MCF 10A (cell line): ENCODE data around the gene IL21. TPM values are rescaled to one million over a fixed set of nuclear protein-coding genes. Genes with fewer than 3 reads are reported as not detected.

Experiments
- BruUV-seq: library from RNA; stranded (reverse); fragments of 400-500 nt; replicated peaks from 2 replicates; lab custom pipeline; 2021; lab: Mats Ljungman, UMichigan
- CTCF ChIA-PET: fragments of 300-600 bp; sonication (Branson Sonifier 250); formaldehyde crosslinking; extraction: SDS; loops from one replicate; lab custom pipeline; 2021; ENCODE audit warnings: antibody characterized with exemption, inconsistent platforms; lab: Yijun Ruan, JAX
- POLR2A ChIA-PET: fragments of 300-600, 350-650 bp; sonication (Branson Sonifier 250); formaldehyde crosslinking; extraction: SDS; loops from one replicate; lab custom pipeline; 2020; ENCODE audit warnings: antibody characterized with exemption, inconsistent platforms; lab: Yijun Ruan, JAX
- DNase-seq: peaks from one replicate; pipeline ENCODE4 v3.0.0-alpha.2; 2018; ENCODE audit not compliant: unreplicated experiment
- H3K27ac Mint-ChIP-seq: one replicate; pipeline ENCODE4 v1.8.0; 2022; ENCODE audit warnings: mild to moderate bottlenecking, low read depth, mixed read lengths; ENCODE audit not compliant: unreplicated experiment
- H3K27me3 Mint-ChIP-seq: one replicate; pipeline ENCODE4 v1.8.0; 2022; ENCODE audit warnings: mixed read lengths; ENCODE audit not compliant: insufficient read depth, unreplicated experiment
- H3K36me3 Mint-ChIP-seq: one replicate; pipeline ENCODE4 v1.8.0; 2022; ENCODE audit warnings: mild to moderate bottlenecking, moderate library complexity, mixed read lengths; ENCODE audit not compliant: insufficient read depth, unreplicated experiment
- H3K4me1 Mint-ChIP-seq: one replicate; pipeline ENCODE4 v1.8.0; 2022; ENCODE audit warnings: mixed read lengths; ENCODE audit not compliant: insufficient read depth, unreplicated experiment
- H3K4me3 Mint-ChIP-seq: one replicate; pipeline ENCODE4 v1.8.0; 2022; ENCODE audit warnings: mild to moderate bottlenecking, moderate library complexity, mixed read lengths; ENCODE audit not compliant: unreplicated experiment
- H3K9me3 Mint-ChIP-seq: one replicate; pipeline ENCODE4 v1.8.0; 2022; ENCODE audit warnings: mixed read lengths; ENCODE audit not compliant: unreplicated experiment
- CTCF ChIP-seq: fragments of 200-600 bp; IDR thresholded peaks from one replicate; pipeline ENCODE4 v1.8.0; 2022; ENCODE audit warnings: antibody characterized with exemption, mild to moderate bottlenecking; ENCODE audit not compliant: unreplicated experiment
- intact Hi-C: fragments of 100-400 bp; cut with micrococcal nuclease; formaldehyde crosslinking; loops from 2 replicates; pipeline ENCODE4 v1.14.1; 2022
- total RNA-seq: library from RNA; stranded (reverse); gene quantifications from 2 replicates; pipeline ENCODE4 v1.2.3, GENCODE V29; 2022

The IL21 gene
- total RNA-seq, 1 experiment from 2014 or later = not detected

DNA sequence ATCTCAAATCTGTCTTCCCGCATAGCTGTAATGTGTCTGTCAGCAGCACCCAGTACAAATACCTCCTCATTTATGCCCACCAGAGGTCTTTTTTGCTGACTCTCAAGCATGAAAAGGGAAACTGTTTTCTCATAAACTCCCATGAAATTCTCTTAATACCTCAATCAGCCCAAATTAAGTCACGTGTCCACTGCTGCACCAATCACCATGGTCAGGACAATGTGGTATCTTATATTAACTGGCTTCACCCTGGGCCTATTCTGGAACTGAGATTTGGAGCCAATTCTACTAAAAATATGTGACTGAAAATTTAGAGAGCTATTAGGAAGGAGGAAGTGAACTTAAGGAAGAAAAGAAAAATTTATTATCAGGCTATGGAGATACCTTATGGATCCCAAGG lies 58.4 kb downstream of the IL21 start:
- H3K27ac Mint-ChIP-seq = no peak overlapping the region
- H3K4me3 Mint-ChIP-seq = no peak overlapping the region
- no peak for DNase-seq
- no peaks in the 10 kb centered on the region for H3K27me3 Mint-ChIP-seq
- no TSS peak for BruUV-seq
- intact Hi-C loops = no loop called here
- TF ChIP-seq CTCF = no peak
- no peaks in the 10 kb centered on the region for H3K4me1 Mint-ChIP-seq
- POLR2A ChIA-PET = interaction anchor here (0.5 kb wide), 1 partner anchor 275 kb away, joined by 3 read pairs; no protein-coding TSS in a partner anchor
- peaks cover 11% of the 10 kb centered on the region for H3K9me3 Mint-ChIP-seq
- CTCF ChIA-PET = interaction anchor here (1.1 to 1.3 kb wide), 2 partner anchors 15 to 16 kb away, joined by 3 read pairs; no protein-coding TSS in a partner anchor
- H3K36me3 Mint-ChIP-seq = no peaks in the 10 kb centered on the region

Other genes with a start within 250 kb of the IL21 start
- gene ADAD1, start 242.1 kb downstream of the IL21 start, total RNA-seq = not detected in 2 replicates
- not detected in 2 replicates for gene IL2, start 164.3 kb downstream of the IL21 start, total RNA-seq
- gene BBS12, start 111.6 kb upstream of the IL21 start, total RNA-seq = 4.7 and 8.3 TPM in 2 replicates
- gene FGF2, start 205.8 kb upstream of the IL21 start, total RNA-seq = 132 and 134 TPM in 2 replicates